ENCODE data around the gene PRPF19. TPM values are rescaled to one million over a fixed set of nuclear protein-coding genes. Genes with fewer than 3 reads are reported as not detected.
A peak's percentile ranks its signal among the peaks of the same experiment; 100 is the strongest.

Gene PRPF19
- total RNA-seq, 1 donor from 2014 or later: 58.1 TPM

DNA sequence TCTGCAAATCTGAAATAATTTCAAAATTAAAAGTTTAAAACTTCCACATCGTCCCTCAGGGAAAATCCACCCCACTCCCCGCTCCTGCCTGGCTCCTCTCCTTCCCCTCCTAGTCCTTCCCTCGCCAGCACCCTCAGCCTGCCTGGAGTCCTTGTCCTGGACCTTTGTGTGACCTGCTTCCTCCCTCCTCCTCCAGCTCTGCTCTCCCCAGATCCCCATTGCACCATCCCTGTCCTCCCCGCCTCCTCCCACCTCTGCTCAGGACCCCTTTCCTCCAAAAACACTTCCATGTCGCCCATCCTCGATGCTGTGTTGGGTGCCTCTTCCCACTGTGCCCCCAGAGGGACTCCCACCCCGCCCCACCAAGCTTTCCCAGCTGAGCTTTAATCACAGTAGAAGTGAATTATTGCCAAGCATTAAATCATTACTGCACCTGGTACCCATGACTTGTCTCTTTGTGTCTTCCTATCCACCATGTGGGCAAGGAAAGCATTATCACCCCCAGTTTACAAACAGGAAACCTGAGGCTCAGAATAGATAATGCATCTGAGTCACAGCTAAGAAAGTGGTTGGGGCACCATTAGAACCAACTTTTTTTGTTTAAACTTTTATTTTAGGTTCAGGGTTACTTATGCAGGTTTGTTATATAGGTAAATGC, 41.4 kb downstream of the PRPF19 start:
- peak; percentile 16 for DNase-seq
- no peak overlapping the region for H3K4me3 ChIP-seq
- H3K27ac ChIP-seq: no peak overlapping the region
- ATAC-seq: no peak
- H3K36me3 ChIP-seq: no peaks in the 10 kb centered on the region
- H3K27me3 ChIP-seq (ENCODE audit: low read depth): no peaks in the 10 kb centered on the region
- intact Hi-C loops (cut with DNase I): no loop called here
- no peaks in the 10 kb centered on the region for H3K4me1 ChIP-seq
- no peaks in the 10 kb centered on the region for H3K9me3 ChIP-seq
- TF ChIP-seq, protein P1, sequence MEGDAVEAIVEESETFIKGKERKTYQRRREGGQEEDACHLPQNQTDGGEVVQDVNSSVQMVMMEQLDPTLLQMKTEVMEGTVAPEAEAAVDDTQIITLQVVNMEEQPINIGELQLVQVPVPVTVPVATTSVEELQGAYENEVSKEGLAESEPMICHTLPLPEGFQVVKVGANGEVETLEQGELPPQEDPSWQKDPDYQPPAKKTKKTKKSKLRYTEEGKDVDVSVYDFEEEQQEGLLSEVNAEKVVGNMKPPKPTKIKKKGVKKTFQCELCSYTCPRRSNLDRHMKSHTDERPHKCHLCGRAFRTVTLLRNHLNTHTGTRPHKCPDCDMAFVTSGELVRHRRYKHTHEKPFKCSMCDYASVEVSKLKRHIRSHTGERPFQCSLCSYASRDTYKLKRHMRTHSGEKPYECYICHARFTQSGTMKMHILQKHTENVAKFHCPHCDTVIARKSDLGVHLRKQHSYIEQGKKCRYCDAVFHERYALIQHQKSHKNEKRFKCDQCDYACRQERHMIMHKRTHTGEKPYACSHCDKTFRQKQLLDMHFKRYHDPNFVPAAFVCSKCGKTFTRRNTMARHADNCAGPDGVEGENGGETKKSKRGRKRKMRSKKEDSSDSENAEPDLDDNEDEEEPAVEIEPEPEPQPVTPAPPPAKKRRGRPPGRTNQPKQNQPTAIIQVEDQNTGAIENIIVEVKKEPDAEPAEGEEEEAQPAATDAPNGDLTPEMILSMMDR (IDR thresholded peaks at IDR 0.05): no peak

DNA sequence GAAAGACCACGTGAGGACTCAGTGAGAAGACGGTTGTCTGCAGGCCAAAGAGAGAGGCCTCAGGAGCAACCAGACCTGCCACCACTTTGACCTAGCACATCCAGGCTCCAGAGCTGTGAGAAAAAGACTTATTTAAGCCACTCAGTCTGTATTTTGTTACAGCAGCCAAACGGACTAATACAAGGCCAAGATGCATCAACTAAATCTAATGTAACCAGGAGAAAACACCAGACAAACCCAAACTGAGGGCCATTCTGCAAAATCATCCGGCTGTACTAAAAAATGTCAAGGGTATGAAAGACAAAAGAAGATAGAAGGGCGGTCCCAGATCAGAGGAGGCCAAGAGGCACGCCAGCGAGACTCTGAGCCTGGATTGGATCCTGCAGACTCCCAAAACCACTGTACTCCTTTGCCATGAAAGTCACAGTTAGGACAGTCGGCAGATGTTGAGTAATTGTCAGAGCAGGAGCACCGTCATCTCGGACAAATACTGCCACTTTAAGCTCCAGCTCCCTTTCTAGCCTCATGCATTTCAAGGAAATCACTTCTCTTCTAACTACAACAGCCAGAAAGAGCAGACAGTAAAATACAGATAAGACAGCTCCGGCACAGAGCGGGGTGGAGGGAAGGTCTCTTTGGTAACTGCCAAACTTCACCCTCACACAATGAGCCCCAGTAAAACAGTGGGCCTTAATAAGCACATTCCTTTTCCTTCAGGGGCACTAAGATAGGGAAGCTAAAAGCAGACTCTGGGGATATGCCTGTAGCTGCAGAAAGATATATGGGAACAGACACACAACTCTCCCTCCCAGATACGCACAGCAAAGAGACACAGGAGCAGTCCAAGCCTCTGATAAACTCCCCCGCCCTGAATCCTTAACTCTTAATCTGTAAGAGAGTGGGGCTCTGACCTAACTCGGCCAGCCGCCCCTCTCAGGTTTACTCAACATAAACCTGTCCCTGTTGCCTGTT, 42.5 kb downstream of the PRPF19 start:
- peak; percentile 20 for DNase-seq

DNA sequence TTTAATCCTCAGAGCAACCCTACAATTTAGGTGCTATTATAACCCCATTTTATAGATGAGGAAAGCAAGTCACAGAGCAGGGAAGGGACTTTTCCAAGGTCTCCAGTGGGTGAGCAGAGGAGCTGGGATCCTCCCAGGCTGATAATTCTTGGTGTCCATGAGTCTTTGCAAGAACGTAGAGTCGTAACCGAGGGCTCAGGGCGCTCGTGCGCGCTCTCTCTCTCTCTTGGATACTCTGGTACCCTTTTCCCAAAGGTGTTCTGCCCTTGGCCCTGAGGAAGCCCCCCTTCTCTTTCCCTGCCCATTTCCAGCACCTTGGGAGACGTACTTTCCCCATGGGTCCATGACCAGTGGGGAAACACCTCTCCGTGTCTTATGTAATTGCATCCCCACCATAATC, 44.2 kb downstream of the PRPF19 start:
- DNase-seq (no peak), ATAC-seq (no peak)
- TF ChIP-seq, protein P1 (IDR thresholded peaks at IDR 0.05): no peak
- intact Hi-C loops (cut with DNase I): no loop called here
- Histone ChIP-seq H3K4me3 (no peak overlapping the region), H3K36me3 (no peaks in the 10 kb centered on the region), H3K27ac (no peak overlapping the region), H3K9me3 (no peaks in the 10 kb centered on the region), H3K4me1 (no peaks in the 10 kb centered on the region), H3K27me3 (ENCODE audit: low read depth) (no peaks in the 10 kb centered on the region)

More for the DNA sequence above, 42.5 kb downstream of the PRPF19 start:
- H3K4me3 ChIP-seq: no peak overlapping the region
- TF ChIP-seq, protein P1 (IDR thresholded peaks at IDR 0.05): no peak
- H3K27me3 ChIP-seq (ENCODE audit: low read depth): no peaks in the 10 kb centered on the region
- intact Hi-C loops (cut with DNase I): no loop called here
- no peaks in the 10 kb centered on the region for H3K4me1 ChIP-seq
- no peak overlapping the region for H3K27ac ChIP-seq
- H3K9me3 ChIP-seq: no peaks in the 10 kb centered on the region
- ATAC-seq: no peak
- no peaks in the 10 kb centered on the region for H3K36me3 ChIP-seq

DNA sequence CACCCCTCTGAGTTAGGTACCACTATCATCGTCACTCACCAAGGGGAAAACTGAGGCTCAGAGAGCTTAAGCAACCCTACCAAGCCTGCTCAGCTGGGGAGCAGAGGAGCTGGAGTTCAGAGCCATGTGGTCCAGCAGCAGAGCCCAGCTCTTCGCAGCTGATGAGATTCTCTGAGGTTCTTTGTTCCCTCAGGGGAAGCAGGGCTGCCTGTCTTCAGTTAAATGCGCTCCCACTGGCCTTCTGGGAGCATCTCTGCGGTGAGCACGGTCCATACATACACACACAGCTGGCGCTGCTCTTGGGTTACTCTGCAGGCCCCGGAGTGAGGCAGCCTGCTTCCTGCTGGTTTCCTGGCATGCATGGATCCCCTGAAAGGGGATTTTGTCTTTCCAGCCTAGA, 45.4 kb downstream of the PRPF19 start:
- Histone ChIP-seq H3K27me3 (ENCODE audit: low read depth) (no peaks in the 10 kb centered on the region), H3K4me1 (no peaks in the 10 kb centered on the region), H3K27ac (no peak overlapping the region), H3K4me3 (no peak overlapping the region), H3K9me3 (no peaks in the 10 kb centered on the region), H3K36me3 (no peaks in the 10 kb centered on the region)
- intact Hi-C loops (cut with DNase I): no loop called here
- ATAC-seq (no peak), DNase-seq (peak; percentile 16)
- TF ChIP-seq, protein P1 (IDR thresholded peaks at IDR 0.05): no peak

DNA sequence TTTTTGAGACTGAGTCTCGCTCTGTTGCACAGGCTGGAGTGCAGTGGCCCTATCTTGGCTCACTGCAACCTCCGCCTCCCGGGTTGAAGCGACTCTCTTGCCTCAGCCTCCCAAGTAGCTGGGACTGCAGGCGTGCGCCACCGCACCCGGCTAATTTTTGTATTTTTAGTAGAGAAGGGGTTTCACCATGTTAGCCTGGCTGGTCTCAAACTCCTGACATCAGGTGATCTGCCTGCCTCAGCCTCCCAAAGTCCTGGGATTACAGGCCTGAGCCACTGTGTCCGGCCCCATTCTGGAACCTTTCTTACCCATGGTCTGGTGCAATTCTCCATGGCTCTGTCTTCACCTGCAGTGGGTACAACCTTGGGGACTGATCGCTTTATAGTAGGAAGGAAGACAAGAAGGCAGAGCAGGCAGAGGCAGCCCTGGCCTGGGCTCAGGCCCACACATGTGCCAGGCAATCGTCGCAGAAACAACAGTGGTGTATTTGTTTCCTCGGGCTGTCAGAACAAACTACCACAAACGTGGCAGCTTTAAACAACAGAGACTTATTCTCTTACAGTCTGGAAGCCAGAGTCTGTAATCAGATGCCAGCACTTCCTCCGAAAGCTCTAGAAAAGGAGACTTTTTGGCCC, 46.7 kb downstream of the PRPF19 start:
- H3K4me3 ChIP-seq: no peak overlapping the region
- intact Hi-C loops (cut with DNase I): no loop called here
- TF ChIP-seq, protein P1 (IDR thresholded peaks at IDR 0.05): no peak
- peak; percentile 3 for DNase-seq
- no peaks in the 10 kb centered on the region for H3K9me3 ChIP-seq
- no peaks in the 10 kb centered on the region for H3K27me3 ChIP-seq (ENCODE audit: low read depth)
- no peak overlapping the region for H3K27ac ChIP-seq
- no peaks in the 10 kb centered on the region for H3K36me3 ChIP-seq
- no peaks in the 10 kb centered on the region for H3K4me1 ChIP-seq
- no peak for ATAC-seq

Measured in lower lobe of right lung (tissue), 2 donors.